Stimulated activated effector memory CD8-positive, alpha-beta T cell treated with anti-CD3 and anti-CD28 coated beads, Interleukin-12 subunit alpha, Interleukin-12 subunit beta, amount 100 ng/mL, for 72 hours (primary cell): ENCODE data around the gene MCEE.
"Not testable (repeated sequence)": the region's sequence is repeated elsewhere in the genome, so short reads cannot be mapped to it uniquely, and the experiment has no call there.

Source experiments
- ATAC-seq: fragments of 150-1000 bp; cut with Tn5 transposase; 2 replicates; pipeline ENCODE4 v1.10.0; 2021
- DNase-seq, 2 donors: peaks; one replicate each; pipeline ENCODE4 v3.0.0; 2021 to 2022; ENCODE audit warnings: low spot score in 2 of 2
- H3K27ac Mint-ChIP-seq: one replicate; pipeline ENCODE4 v1.8.0; 2022; ENCODE audit warnings: mild to moderate bottlenecking, mixed read lengths
- H3K36me3 Mint-ChIP-seq: one replicate; pipeline ENCODE4 v1.8.0; 2022; ENCODE audit warnings: mild to moderate bottlenecking, mixed read lengths
- H3K4me1 Mint-ChIP-seq: one replicate; pipeline ENCODE4 v1.8.0; 2022; ENCODE audit warnings: mixed read lengths
- H3K4me3 Mint-ChIP-seq: one replicate; pipeline ENCODE4 v1.8.0; 2022; ENCODE audit warnings: mild to moderate bottlenecking, mixed read lengths
- H3K9me3 Mint-ChIP-seq: one replicate; pipeline ENCODE4 v1.8.0; 2022; ENCODE audit warnings: mixed read lengths

Gene MCEE

DNA sequence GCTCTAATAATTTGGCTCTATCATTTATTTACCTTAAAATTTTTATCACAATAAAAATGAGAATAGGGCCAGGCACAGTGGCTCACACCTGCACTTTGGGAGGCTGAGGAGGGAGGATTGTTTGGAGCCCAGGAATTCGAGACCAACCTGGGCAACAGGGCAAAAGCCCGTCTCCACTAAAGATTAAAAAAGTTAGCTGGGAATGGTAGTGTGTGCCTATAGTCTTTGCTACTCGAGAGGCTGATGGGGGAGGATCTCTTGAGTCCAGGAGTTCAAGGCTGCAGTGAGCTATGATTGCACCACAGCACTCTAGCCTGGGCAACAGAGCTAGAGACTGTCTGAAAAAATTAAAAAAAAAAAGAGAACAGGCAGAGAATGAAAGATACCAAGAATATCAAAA lies 6.1 kb upstream of the MCEE start:
- no peak overlapping the region for H3K27ac Mint-ChIP-seq
- H3K36me3 Mint-ChIP-seq = no peaks in the 10 kb centered on the region
- no peak for ATAC-seq
- no peaks in the 10 kb centered on the region for H3K4me1 Mint-ChIP-seq
- H3K9me3 Mint-ChIP-seq = no peaks in the 10 kb centered on the region
- H3K4me3 Mint-ChIP-seq = no peak overlapping the region
- no peak for DNase-seq

DNA sequence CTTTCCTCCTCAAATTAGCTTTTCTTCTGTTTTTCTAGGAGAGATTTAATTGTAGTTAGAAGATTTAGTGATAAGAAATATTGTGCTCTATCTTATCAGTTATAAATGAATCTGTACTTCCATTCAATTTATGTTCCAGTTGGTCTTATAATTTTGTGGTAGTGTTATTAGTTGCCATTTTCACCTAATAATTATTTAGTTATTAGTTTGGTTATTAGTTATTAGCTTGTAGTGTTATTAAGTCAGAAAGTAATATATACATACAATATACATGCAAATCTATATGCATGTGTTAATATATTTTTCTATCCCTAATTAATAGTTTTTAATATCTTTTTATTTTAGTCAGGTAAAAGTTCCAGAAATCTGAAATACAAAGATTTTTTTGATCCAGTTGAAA lies 3.6 kb upstream of the MCEE start:
- no peak overlapping the region for H3K4me3 Mint-ChIP-seq
- no peaks in the 10 kb centered on the region for H3K4me1 Mint-ChIP-seq
- no peak for ATAC-seq
- peaks cover 5% of the 10 kb centered on the region for H3K36me3 Mint-ChIP-seq
- H3K27ac Mint-ChIP-seq = no peak overlapping the region
- DNase-seq = no peak
- H3K9me3 Mint-ChIP-seq = no peaks in the 10 kb centered on the region

- not testable (repeated sequence) for H3K4me3 Mint-ChIP-seq, H3K4me1 Mint-ChIP-seq, H3K9me3 Mint-ChIP-seq, DNase-seq, ATAC-seq, H3K36me3 Mint-ChIP-seq, H3K27ac Mint-ChIP-seq
Observed at GRCh38 chr2:71131387-71132166, 1.5 kb upstream of the MCEE start.

- ATAC-seq (peak; percentile 32), DNase-seq (no peak)
- Mint-ChIP-seq H3K9me3 (no peaks in the 10 kb centered on the region), H3K4me1 (no peaks in the 10 kb centered on the region), H3K27ac (no peak overlapping the region), H3K4me3 (no peak overlapping the region), H3K36me3 (peaks cover 5% of the 10 kb centered on the region)
Observed at GRCh38 chr2:71130905-71131244, 846 bp upstream of the MCEE start.

- no peaks in the 10 kb centered on the region for H3K4me1 Mint-ChIP-seq
- no peaks in the 10 kb centered on the region for H3K9me3 Mint-ChIP-seq
- peak; percentile 70 for ATAC-seq
- no peak for DNase-seq
- peaks cover 5% of the 10 kb centered on the region for H3K36me3 Mint-ChIP-seq
- H3K27ac Mint-ChIP-seq = no peak overlapping the region
- H3K4me3 Mint-ChIP-seq = no peak overlapping the region
Observed at GRCh38 chr2:71129902-71130151, 202 bp downstream of the MCEE start.

DNA sequence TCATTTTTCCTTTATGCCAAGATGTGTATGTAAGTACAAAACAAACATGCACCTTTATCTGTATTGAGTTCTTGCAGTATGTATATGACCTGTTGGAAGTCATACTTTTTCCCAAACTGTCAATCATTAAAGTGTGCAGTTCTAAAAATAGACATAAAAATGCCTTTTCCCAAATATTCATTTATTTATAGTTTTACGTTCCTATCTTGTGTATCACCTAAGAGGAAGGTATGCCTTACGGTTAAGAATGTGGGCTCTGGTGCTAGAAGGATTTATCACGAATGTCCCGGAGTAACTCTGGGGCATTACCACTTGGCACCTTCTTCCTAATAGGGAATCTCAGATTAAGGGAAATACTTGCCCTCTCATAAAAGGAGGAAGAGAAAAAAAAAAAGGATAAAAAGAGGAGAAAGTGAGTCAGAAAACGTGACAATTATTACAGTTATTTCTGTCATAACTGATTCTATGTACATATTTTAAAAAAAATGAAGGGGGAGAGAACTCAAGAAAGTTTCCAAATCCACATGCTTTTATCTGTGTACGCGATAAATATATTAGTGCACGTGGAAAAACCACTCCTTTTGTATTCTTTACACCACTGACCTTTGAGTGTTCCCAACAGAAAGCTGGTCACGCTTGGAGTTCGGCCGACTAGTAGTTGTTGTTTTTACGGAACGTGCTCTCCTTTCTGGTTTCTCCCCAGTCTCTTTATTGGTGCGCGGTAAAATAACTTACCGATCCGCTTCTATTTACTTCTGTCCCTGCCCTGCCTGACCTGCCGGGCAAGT lies 721 bp downstream of the MCEE start:
- H3K27ac Mint-ChIP-seq = no peak overlapping the region

GRCh38 chr2:71126957-71127356 lies 3.1 kb downstream of the MCEE start:
- ATAC-seq (no peak), DNase-seq (no peak)
- no peaks in the 10 kb centered on the region for H3K4me1 Mint-ChIP-seq
- no peaks in the 10 kb centered on the region for H3K9me3 Mint-ChIP-seq
- H3K36me3 Mint-ChIP-seq = peaks cover 16% of the 10 kb centered on the region
- no peak overlapping the region for H3K27ac Mint-ChIP-seq
- no peak overlapping the region for H3K4me3 Mint-ChIP-seq

More for the DNA sequence above, 721 bp downstream of the MCEE start:
- Mint-ChIP-seq H3K9me3 (no peaks in the 10 kb centered on the region), H3K36me3 (peaks cover 5% of the 10 kb centered on the region), H3K4me1 (no peaks in the 10 kb centered on the region), H3K4me3 (no peak overlapping the region)
- no peak for DNase-seq
- no peak for ATAC-seq

GRCh38 chr2:71125506-71126294 lies 4.3 kb downstream of the MCEE start:
- H3K9me3 Mint-ChIP-seq = no peaks in the 10 kb centered on the region
- DNase-seq = no peak
- no peaks in the 10 kb centered on the region for H3K4me1 Mint-ChIP-seq
- H3K4me3 Mint-ChIP-seq = no peak overlapping the region
- H3K36me3 Mint-ChIP-seq = peaks cover 21% of the 10 kb centered on the region
- ATAC-seq = no peak
- H3K27ac Mint-ChIP-seq = no peak overlapping the region

DNA sequence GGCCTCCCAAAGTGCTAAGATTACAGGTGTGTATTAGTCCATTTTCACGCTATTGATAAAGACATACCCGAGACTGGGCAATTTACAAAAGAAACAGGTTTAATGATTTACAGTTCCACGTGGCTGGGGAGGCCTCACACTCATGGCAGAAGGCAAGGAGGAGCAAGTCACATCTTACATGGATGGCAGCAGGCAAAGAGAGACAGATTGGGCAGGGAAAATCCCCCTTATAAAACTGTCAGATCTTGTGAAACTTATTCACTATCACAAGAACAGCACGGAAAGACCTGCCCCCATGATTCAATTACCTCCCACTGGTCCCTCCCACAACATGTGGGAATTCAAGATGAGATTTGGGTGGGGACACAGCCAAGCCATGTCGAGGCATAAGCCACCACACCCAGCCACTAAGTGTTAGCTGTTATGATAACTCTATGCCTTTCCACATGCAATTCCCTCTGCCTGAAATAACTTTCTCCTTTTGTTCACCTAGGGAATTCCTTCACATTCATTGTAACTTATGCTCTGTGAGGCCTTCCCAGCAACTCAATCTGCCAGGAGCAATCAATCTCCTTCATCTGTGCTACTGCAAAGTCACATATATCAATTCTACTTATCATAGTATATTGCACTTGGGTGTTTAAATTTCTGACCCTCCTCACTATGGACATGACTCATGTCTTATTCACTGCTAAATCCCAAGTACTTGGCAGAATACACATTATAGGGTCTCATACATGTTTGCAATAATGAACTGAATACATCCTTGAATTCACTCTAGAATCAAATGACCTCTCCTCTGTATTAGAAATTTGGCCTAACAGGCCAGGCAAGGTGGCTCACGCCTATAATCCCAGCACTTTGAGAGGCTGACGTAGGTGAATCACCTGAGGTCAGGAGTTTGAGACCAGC lies 7.4 kb downstream of the MCEE start:
- Mint-ChIP-seq H3K9me3 (no peaks in the 10 kb centered on the region), H3K36me3 (peaks cover 44% of the 10 kb centered on the region), H3K4me3 (no peak overlapping the region), H3K27ac (no peak overlapping the region), H3K4me1 (peaks cover 4% of the 10 kb centered on the region)
- ATAC-seq = no peak
- DNase-seq = no peak

DNA sequence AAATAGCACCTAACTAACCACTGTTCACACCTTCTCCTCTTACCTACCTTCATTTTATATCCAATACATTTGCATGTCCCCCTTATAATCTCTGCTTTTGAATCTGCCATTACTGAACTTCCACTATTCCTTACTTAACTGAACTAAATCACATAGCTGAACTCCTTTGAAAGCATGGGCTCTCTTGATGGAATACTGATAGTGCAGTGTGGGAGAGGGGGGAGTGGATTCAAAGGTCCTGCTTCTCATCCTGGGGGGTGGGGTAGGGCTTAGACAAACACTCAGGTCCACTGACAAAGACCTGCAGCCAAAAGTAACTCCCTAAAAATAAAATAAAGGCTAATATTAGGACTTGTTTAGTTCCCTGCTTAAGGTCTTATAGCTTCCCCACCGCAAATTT lies 8.6 kb downstream of the MCEE start:
- Mint-ChIP-seq H3K4me1 (peaks cover 5% of the 10 kb centered on the region), H3K36me3 (peaks cover 52% of the 10 kb centered on the region), H3K9me3 (no peaks in the 10 kb centered on the region), H3K4me3 (no peak overlapping the region), H3K27ac (no peak overlapping the region)
- DNase-seq = no peak
- no peak for ATAC-seq

DNA sequence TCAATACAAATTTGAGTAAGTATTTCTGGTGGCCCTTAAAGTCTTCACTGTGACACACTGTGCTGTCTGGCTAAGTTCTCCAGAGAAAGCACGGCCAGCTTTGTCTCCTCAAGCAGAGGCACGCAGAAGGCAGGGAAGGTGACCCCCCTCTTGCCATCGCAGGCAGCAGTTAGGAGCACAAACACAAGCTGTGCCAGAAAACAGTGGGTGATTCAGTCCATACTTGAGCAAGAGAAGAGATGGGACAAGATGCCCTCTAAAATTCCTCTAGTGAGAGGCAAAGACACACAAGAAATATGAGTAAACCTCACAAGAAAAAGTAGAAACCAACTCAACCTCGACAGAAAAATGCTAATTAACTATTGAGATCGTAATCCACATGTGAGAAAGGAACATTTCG lies 9.8 kb downstream of the MCEE start:
- Mint-ChIP-seq H3K4me1 (peaks cover 5% of the 10 kb centered on the region), H3K36me3 (peaks cover 58% of the 10 kb centered on the region), H3K9me3 (no peaks in the 10 kb centered on the region), H3K27ac (no peak overlapping the region), H3K4me3 (no peak overlapping the region)
- no peak for ATAC-seq
- DNase-seq = no peak

- ATAC-seq (no peak), DNase-seq (no peak)
- Mint-ChIP-seq H3K9me3 (no peaks in the 10 kb centered on the region), H3K4me1 (peaks cover 14% of the 10 kb centered on the region), H3K36me3 (peaks cover 63% of the 10 kb centered on the region), H3K4me3 (no peak overlapping the region), H3K27ac (no peak overlapping the region)
Observed at GRCh38 chr2:71117063-71117462, 13.0 kb downstream of the MCEE start.

DNA sequence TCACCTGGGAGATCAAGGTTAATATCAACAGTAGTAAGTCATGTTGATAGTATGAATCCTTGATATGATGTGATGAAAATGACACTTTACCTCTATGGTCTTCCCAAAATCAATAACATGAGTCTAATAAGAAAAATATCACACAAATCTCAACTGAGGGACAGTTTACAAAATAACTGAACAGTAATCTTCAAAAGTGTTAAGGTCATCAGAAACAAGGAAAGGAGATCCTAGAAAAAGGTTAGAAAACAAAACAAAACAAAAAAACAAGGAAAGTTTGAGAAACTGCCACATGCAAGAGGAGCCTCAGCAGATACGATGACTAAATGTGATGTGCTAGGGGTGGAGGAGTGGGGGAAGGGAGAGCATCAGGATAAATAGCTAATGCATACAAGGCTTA lies 16.2 kb downstream of the MCEE start:
- DNase-seq (no peak), ATAC-seq (no peak)
- Mint-ChIP-seq H3K4me1 (peaks cover 14% of the 10 kb centered on the region), H3K4me3 (no peak overlapping the region), H3K9me3 (no peaks in the 10 kb centered on the region), H3K27ac (no peak overlapping the region), H3K36me3 (peaks cover 55% of the 10 kb centered on the region)

GRCh38 chr2:71108091-71108490 lies 21.9 kb downstream of the MCEE start:
- Mint-ChIP-seq H3K4me1 (no peaks in the 10 kb centered on the region), H3K4me3 (no peak overlapping the region), H3K9me3 (peaks cover 3% of the 10 kb centered on the region), H3K36me3 (peaks cover 14% of the 10 kb centered on the region), H3K27ac (no peak overlapping the region)
- DNase-seq (no peak), ATAC-seq (no peak)

DNA sequence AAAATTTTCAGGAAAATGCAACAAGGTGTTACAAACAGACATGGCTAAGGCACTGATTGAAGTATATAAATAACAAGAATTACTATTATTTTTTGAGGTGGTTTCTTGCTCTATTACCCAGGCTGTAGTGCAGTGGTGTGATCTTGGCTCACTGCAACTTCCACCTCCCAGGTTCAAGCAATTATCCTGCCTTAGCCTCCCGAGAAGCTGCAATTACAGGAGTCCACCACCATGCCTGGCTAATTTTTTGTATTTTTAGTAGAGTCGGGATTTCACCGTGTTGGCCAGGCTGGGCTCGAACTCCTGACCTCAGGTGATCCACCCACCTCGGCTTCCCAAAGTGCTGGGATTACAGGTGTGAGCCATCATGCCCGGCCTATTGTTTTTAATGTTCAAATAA lies 23.6 kb downstream of the MCEE start:
- H3K27ac Mint-ChIP-seq, H3K4me1 Mint-ChIP-seq, DNase-seq, H3K4me3 Mint-ChIP-seq, H3K9me3 Mint-ChIP-seq, ATAC-seq: not testable (repeated sequence)
- H3K36me3 Mint-ChIP-seq = peaks cover 14% of the 10 kb centered on the region
